Lower leg skin (tissue), 3 donors: ENCODE measurements around the gene PDXP.

ENCODE experiments used
- CTCF ChIP-seq, 3 donors: fragments of 450-650 bp; IDR thresholded peaks; one replicate each; pipeline ENCODE4 v1.5.1; 2016; ENCODE audit warnings: antibody characterized with exemption in 3 of 3, mild to moderate bottlenecking in 3 of 3, moderate library complexity in 2 of 3
- POLR2A ChIP-seq, 2 donors: fragments of 450-650 bp; IDR thresholded peaks; one replicate each; pipeline ENCODE4 v1.6.1; 2016 to 2017; ENCODE audit warnings: antibody characterized with exemption in 2 of 2, mild to moderate bottlenecking in 1 of 2, moderate library complexity in 1 of 2

GRCh38 chr22:37708580-37709444, 50.3 kb downstream of the PDXP start:
- TF ChIP-seq CTCF (IDR thresholded peaks at IDR 0.05) (no peak), POLR2A (IDR thresholded peaks at IDR 0.05) (no peak)
